GM23338 (cell line): Measurements from ENCODE around the gene MID1.
"Not testable (repeated sequence)": the region's sequence is repeated elsewhere in the genome, so short reads cannot be mapped to it uniquely, and the experiment has no call there.

Source experiments
- CREB1 ChIP-seq: fragments of 250-450 bp; sonication (Bioruptor Pico); IDR thresholded peaks from 2 replicates; pipeline ENCODE4 v1.5.0; 2020; ENCODE audit warnings: low read depth, mild to moderate bottlenecking, moderate library complexity
- CTCF ChIP-seq, 2 experiments: fragments of 200-600 bp in 1 of 2; sonication (generic) in 1 of 2; conservative IDR thresholded peaks; 2 replicates each; pipeline versions ENCODE4 v1.5.1 to v1.6.1; 2016 to 2017; ENCODE audit warnings: antibody characterized with exemption in 2 of 2, low read depth in 2 of 2, mild to moderate bottlenecking in 2 of 2, moderate library complexity in 1 of 2
- ETS1 ChIP-seq: IDR thresholded peaks from 2 replicates; pipeline ENCODE4 v1.6.1; 2016; ENCODE audit warnings: antibody characterized with exemption
- EZH2 ChIP-seq: fragments of 200-600 bp; sonication (generic); IDR thresholded peaks from one replicate; pipeline ENCODE4 v1.8.0; 2017; ENCODE audit warnings: antibody characterized with exemption, mild to moderate bottlenecking, low read depth; ENCODE audit not compliant: unreplicated experiment
- EZH2phosphoT487 ChIP-seq: fragments of 200-600 bp; sonication (generic); IDR thresholded peaks from one replicate; pipeline ENCODE4 v1.8.1; 2018; ENCODE audit warnings: antibody characterized with exemption; ENCODE audit not compliant: unreplicated experiment
- POLR2AphosphoS5 ChIP-seq: IDR thresholded peaks from 2 replicates; pipeline ENCODE4 v1.6.1; 2016; ENCODE audit warnings: antibody characterized with exemption, low read depth
- REST ChIP-seq: IDR thresholded peaks from one replicate; pipeline ENCODE4 v1.6.1; 2018; ENCODE audit warnings: antibody characterized with exemption; ENCODE audit not compliant: unreplicated experiment
- STAT1 ChIP-seq: IDR thresholded peaks from one replicate; pipeline ENCODE4 v1.6.1; 2016; ENCODE audit warnings: antibody characterized with exemption; ENCODE audit not compliant: unreplicated experiment
- ZNF114 ChIP-seq: fragments of 250-450 bp; sonication (Bioruptor Pico); IDR thresholded peaks from 2 replicates; pipeline ENCODE4 v1.5.0; 2020; ENCODE audit warnings: mild to moderate bottlenecking, moderate library complexity
- ZNF331 ChIP-seq: fragments of 250-450 bp; sonication (Bioruptor Pico); IDR thresholded peaks from 2 replicates; pipeline ENCODE4 v1.5.0; 2020; ENCODE audit warnings: low read depth, mild to moderate bottlenecking, moderate library complexity
- ZNF462 ChIP-seq: fragments of 250-450 bp; sonication (Bioruptor Pico); IDR thresholded peaks from 2 replicates; pipeline ENCODE4 v1.5.0; 2020; ENCODE audit warnings: mild to moderate bottlenecking, moderate library complexity

GRCh38 chrX:10589787-10590186 lies 30.6 kb downstream of the MID1 start:
- not testable (repeated sequence) for TF ChIP-seq CTCF (conservative IDR thresholded peaks at IDR 0.05; ENCODE audit: low read depth in 2 of 2); EZH2; POLR2AphosphoS5; REST; EZH2phosphoT487; ETS1; ZNF331; ZNF462; STAT1; CREB1 (CRISPR knock-in tag); ZNF114 (CRISPR knock-in tag)
